HG02981 (cell line): ENCODE data around the gene HNRNPH3.
"Not testable (repeated sequence)": the region's sequence is repeated elsewhere in the genome, so short reads cannot be mapped to it uniquely, and the experiment has no call there.

Experiments used
- ATAC-seq: cut with Tn5 transposase; IDR thresholded peaks from one replicate; pipeline ENCODE4 v1.9.1; 2021; ENCODE audit warnings: mild to moderate bottlenecking, moderate library complexity; ENCODE audit not compliant: unreplicated experiment

HNRNPH3 gene

DNA sequence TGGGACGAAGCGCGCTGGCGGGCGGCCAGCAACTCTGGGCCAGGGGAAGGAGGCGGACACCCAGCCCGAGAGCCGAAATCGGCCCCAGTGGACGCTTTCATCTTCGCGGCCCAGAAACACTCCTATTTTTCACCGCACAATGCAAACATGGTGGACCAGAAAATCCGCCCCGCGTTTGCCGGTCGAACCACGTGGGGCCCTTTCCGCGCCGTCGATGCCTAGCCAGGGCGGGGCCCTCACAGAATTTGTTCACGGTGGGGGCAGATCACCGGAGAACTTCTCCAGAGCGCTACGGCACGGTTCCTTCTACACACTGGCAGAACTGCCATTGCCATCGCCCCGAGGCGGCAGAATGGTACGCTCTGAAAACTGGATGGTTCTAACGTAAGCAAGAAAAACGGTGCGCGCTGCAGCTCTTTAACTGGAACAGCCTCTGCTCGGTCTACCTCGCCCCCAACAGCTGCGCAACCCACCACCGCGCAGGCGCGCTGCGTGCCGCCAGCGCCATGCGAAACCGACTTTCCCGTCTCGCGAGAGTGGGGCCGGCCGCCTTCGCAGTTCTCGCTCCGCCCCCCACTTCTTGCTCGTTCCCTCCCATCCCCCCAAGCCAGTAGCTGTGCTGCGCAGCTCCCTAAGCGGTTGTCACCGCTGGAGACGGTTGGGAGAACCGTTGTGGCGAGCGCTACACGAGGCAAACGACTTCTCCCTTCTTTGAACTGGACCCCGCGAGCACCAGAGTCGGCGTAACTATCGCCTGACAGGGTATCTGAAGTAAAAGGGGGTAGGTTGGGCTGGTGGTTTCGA lies at the start of gene HNRNPH3:
Gene HNRNPH3, plus strand, starts transcription at position 610 of the 804 bp plus-strand sequence. CDS start 5,158 bp downstream, outside the sequence.
- peak; percentile 79 for ATAC-seq

DNA sequence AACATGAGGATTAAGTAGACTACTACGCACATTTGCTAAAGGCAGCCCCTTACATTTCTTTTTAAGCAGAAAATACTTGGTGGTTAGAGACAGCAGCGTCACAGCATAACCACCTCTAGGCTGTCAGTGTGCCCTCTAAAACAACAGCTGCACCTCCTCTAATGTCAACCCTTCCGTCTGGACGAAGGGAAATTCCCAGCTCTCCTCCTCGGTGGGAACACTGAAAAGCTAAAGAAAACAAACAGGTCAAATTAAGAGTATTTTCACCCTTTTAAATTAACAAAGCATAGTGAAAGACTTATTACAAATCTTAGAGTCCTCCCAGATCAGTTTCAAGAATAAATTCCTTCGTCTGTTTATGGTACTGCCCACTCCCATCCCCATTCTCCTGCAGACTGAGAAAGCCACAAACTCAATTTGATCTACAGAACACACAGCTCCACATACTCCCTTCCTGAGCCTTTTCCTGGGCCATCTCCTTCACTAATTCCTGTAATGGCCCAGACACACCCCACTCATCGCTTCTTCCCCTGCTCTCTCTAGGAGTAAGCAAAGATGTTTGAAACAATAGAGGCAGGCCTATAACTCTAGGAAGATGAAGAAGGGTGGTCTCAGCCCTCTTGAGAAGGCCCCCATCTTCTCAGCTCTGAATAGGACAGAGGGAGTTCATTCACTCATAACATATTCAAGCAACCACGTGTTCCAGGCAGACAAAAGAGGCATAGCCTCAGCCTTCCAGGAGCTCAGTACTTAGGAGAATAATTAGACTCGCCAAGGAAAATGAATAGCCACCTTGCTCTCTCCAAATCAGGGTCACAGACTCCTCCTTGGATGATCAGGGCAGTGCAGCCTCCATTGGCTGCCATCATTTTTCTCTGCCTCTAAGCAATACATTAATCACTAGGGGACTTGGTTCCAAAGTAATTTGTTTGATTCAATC lies 47.5 kb upstream of the HNRNPH3 start:
- no peak for ATAC-seq

DNA sequence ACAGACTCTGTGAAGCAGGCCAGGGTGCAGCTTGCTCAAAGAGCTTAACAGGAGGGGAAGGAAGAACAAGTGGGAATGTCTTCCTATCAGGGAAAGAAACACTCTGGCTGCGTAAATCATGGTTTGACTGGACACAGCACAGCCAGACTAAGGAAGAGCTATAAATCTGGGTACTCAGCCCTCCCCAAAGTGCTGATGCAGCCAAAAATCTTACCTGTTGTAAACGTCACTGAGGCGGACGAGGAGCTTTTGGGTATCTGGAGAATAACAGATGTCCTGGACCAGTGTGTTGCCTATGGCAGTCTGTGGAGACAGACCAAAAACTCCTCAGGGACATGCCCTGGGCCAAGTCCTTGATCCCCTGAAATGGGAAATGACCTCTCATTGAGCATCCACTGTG lies 43.1 kb upstream of the HNRNPH3 start:
- no peak for ATAC-seq

- no peak for ATAC-seq
These were observed 41.1 kb upstream of the HNRNPH3 start for GRCh38 chr10:68290736-68291135.

DNA sequence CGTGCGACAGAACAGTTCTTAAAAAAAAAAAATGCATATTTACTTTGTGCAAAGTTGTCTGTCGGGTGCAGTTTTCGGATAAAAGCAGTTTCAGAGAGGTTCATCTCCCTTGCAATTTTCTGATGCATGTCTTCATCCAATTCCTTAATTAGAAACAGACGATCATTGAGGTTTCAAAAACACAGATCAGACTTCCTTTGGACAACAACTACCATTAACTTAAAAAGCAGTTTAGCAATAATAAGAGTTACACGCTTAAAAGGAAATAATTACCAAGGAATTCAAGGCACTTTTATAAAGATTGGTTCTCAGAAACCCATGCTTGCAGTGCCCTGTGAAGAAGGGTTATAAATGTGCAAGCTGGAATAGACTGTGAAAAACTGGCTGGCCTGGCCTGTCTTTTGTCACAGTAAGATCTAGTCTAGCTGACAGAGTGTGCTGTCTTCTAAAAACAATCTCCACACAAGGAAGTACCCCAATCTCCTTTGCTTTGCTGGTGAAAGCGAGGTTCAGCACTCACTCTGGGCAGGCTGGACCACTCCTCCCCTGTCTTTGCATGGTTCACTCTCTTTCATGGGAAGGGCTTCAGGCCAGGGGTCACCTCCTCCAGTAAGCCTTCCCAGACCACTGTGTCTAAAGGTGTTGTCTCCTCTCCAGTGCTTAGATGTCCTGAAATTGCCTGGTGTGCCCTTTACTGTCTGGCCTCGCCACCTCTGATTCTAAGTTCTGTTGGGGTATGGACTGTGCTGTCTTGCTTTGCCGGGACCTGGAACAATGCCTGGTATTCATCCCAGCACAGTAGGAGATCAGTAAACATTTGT lies 34.8 kb upstream of the HNRNPH3 start:
- no peak for ATAC-seq

GRCh38 chr10:68301301-68301700 lies 30.6 kb upstream of the HNRNPH3 start:
- ATAC-seq = no peak

DNA sequence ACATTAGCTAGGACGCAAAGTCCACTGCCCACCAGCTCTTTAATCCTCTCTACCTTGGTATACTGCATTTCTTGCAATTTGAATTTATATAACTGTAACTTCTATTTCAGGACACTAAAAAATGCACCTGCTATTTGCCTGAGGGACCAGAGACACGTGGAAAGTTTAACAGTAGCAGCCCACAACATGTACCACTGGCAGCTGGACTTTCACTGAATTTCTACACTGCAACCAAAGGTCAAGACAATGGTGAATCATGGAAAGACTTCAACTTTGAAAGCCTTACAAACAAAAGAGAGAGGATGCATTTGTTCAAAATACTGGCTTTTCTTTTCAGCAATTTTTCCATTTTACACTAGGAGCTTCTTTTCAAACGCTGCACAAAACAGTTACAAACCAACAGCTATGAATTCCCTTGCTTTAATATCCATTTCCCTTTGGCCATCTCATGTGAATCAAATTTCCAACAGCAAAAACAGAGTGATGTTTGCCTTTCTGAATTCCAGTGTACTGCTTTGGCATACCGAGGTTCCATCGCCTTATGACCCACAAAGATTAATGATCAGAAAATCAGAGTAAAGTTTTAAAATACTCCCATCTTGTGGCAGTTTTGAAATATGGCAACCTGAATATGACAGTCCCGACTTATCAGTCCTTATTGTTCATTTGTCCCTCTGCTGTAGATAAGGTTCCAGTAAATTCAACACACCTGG lies 29.9 kb upstream of the HNRNPH3 start:
- no peak for ATAC-seq

- no peak for ATAC-seq
These were observed 29.4 kb upstream of the HNRNPH3 start for GRCh38 chr10:68302503-68302823.

DNA sequence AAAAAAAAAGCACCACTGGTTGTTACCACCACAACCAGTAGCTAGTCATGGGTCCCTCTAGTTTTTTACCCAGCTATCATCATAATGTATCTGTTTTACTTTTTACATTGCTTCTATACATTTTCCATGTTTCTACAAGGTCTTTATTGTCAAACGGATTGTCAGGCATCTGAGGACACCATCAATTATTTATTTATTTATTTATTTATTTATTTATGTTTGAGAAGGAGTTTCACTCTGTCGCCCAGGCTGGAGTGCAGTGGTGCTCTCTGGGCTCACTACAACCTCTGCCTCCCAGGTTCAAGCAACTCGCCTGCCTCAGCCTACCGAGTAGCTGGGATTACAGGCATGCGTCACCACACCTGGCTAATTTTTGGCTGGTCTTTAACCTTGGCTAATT lies 29.0 kb upstream of the HNRNPH3 start:
- ATAC-seq = no peak

DNA sequence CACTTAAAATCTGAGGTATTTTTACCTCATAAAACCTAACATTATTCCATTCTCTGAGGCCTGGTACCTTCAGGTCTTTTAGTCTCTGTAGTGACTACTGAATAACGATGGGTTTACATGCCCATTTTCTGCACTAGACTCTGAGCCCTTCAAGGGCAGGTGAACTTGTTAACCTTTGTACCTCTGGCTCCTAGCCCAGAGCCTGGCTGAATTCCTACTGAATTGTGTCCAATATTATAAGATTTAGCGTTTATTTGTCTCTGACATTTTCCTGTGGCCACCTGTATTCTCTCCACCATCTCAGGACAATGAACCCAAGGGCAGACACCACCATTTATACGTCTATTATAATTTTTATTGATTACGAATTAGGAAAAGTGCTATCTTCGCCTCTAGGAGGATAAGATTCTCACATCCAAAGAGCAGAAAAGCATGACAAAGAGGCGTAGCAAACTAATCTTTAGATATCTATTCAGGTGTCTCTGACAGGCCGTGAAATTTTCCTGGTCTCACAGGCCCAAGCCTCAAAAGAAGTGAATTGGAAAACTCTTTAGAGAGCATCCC lies 27.9 kb upstream of the HNRNPH3 start:
- no peak for ATAC-seq

DNA sequence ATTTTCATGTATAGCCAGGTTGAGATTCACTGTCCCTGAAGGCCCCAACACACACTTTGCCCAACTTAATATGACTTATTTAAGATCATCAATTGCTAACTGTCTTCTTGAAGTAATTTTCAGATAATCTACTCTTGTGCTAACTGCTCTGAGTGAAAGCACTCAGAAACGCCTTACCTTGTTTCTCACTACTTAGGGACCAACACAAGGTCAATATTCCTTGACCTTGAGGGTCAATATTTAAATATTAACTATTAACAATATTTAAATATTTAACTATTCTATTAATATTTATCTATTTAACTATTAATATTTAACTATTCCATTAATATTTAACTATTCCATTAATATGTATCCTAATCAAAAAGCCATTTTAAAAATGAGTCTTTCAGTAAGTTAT lies 26.0 kb upstream of the HNRNPH3 start:
- no peak for ATAC-seq

DNA sequence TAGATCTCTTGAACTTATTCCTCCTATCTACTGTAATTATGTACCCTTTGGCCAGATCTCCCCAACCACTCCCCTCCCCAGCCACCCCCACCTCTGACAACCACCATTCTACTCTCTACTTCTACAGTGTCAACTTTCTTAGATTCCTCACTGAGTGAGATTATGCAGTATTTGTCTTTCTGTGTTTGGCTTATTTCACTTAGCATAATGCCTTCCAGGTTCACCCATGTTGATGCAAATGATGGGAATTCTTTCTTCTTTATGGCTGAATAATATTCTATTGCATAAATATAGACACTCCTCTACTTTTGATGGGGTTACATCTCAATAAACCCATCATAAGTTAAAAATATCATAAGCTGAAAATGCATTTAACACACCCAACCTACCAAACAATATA lies 21.3 kb upstream of the HNRNPH3 start:
- no peak for ATAC-seq

DNA sequence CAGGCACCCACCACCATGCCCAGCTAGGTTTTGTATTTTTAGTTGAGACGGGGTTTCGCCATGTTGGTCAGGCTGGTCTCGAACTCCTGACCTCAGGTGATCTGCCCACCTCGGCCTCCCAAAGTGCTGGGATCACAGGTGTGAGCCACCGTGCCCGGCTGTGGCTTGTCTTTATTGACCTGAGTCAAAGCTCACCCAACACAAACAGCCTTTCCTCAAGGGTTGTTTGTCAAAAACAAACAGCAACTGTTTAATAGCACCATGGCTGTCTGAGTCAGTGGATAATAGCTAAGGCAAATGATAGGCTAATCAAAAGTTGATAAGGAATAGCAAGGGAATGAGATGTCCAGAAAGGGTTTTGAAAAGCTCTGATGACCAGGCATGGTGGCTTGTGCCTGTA lies 16.9 kb upstream of the HNRNPH3 start:
- ATAC-seq = not testable (repeated sequence)

GRCh38 chr10:68315582-68315981 lies 16.3 kb upstream of the HNRNPH3 start:
- no peak for ATAC-seq

GRCh38 chr10:68318331-68319059 lies 13.4 kb upstream of the HNRNPH3 start:
- no peak for ATAC-seq

DNA sequence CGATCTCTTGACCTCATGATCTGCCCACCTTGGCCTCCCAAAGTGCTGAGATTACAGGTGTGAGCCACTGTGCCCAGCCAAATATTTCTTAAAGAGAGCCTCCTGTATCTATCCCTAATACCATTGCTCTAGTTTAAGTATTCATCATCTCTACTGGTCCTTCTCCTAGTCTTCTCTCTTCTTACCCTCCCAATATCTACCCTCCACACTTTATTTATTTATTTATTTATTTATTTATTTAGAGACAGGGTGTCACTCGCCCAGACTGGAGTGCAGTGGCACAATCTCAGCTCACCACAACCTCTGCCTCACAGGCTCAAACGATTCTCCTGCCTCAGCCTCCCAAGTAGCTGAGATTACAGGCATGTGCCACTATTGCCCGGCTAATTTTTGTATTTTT lies 7.5 kb upstream of the HNRNPH3 start:
- not testable (repeated sequence) for ATAC-seq

DNA sequence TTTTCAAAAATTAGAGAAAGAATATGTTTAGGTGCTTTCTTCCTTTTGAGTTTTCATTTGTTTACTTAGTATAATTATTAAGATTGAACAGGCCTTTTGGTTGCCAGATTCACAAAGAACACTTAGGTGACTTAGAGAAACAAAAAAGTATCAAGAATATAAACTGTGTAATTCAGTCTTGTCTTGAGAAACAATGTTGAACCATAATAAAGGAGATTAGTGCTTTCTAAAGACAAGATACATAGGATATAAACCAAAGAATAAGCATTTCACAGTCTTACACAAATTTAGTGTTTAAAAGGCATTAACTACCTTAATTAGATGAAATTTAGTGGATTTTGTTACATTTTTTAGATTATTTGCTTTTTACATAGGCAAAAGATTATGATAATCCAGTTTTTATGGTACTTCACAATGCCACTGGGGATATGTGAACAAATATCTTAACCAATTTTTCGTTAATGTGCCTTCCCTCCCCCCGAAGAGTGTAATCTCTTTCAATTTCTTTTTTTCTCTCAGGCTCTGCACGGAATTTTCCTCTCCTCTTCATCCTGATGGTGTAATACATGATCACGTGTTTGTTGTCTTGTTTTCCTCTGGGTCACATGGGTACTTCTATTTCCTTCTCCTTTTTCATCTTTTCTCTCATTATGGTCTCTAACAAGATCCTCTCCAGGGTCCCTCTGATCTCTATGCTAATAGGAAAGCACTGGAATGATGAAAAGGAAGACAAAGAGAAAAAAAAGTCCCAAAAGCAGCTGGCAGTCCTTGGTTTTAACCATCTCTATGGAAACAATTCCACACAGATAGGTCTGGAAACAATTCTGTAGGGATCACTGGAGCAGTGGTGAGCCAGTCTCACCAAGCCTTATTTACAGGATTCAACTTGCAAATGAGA lies 3.7 kb upstream of the HNRNPH3 start:
- ATAC-seq = no peak

DNA sequence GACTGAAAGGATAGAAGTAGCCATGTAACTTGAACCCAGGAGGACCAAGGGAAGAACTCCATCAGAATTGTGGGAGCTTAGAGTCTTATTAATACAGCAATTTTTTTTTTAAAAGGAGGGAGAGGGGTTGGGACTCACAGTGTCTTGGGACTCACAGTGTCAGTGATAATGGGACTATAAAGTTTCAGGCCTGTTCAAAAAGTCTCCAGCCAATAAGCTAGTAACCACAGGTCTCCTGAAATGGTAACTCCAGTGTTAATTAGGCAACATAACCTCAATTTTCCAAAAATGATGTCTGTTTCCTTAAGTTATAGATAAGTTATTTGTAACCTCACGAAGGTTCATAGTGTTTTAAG lies 2.4 kb upstream of the HNRNPH3 start:
- no peak for ATAC-seq
